B cell (primary cell): ENCODE data around the gene B3GALT6.
"Not testable (repeated sequence)": the region's sequence is repeated elsewhere in the genome, so short reads cannot be mapped to it uniquely, and the experiment has no call there.

Experiments used
- EZH2 ChIP-seq: IDR thresholded peaks from 2 replicates; pipeline ENCODE4 v1.6.1; 2012; ENCODE audit warnings: borderline replicate concordance, low read depth, mild to moderate bottlenecking, moderate library complexity, low read length; ENCODE audit not compliant: insufficient read depth, poor library complexity, severe bottlenecking
- TF ChIP-seq, protein P1 (sequence below): fragments of 200-600 bp; IDR thresholded peaks from one replicate; pipeline ENCODE4 v1.8.0; 2022; ENCODE audit warnings: antibody characterized with exemption, mild to moderate bottlenecking

DNA sequence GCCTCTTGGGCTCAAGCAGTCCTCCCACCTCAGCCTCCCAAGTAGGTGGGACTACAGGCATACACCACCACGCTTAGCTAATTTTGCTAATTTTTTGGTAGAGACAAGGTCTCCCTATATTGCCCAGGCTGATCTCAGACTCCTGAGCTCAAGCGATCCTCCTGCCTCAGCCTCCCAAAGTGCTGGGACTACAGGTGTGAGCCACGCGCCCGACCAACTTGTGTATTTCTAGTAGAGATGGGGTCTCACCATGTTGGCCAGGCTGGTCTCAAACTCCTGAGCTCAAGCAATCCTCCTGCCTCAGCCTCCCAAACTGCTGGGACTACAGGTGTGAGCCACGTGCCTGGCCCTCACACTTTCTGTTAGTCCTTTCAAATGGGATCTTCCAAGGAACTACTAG lies 36.3 kb upstream of the B3GALT6 start:
- TF ChIP-seq, protein P1, sequence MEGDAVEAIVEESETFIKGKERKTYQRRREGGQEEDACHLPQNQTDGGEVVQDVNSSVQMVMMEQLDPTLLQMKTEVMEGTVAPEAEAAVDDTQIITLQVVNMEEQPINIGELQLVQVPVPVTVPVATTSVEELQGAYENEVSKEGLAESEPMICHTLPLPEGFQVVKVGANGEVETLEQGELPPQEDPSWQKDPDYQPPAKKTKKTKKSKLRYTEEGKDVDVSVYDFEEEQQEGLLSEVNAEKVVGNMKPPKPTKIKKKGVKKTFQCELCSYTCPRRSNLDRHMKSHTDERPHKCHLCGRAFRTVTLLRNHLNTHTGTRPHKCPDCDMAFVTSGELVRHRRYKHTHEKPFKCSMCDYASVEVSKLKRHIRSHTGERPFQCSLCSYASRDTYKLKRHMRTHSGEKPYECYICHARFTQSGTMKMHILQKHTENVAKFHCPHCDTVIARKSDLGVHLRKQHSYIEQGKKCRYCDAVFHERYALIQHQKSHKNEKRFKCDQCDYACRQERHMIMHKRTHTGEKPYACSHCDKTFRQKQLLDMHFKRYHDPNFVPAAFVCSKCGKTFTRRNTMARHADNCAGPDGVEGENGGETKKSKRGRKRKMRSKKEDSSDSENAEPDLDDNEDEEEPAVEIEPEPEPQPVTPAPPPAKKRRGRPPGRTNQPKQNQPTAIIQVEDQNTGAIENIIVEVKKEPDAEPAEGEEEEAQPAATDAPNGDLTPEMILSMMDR, result not testable (repeated sequence)
- TF ChIP-seq EZH2, result not testable (repeated sequence)
